Upper lobe of left lung (tissue), 4 donors: ENCODE data around the gene MUL1.

Source experiments
- POLR2A ChIP-seq, 4 donors: fragments of 450-650 bp; IDR thresholded peaks; one replicate each; pipeline ENCODE4 v1.5.1; 2016 to 2017; ENCODE audit warnings: antibody characterized with exemption in 4 of 4, mild to moderate bottlenecking in 2 of 4
- POLR2AphosphoS5 ChIP-seq, 2 donors: sonication (generic); formaldehyde crosslinking; IDR thresholded peaks; one replicate each; pipeline ENCODE4 v1.5.1; 2017; ENCODE audit warnings: antibody characterized with exemption in 2 of 2
- TF ChIP-seq, protein P1 (sequence below), 6 experiments: fragments of 450-650 bp in 4 of 6; fragments of 200-600 bp in 2 of 6; sonication (generic) in 2 of 6; IDR thresholded peaks; one replicate each; pipeline ENCODE4 v1.5.1; 2016 to 2019; ENCODE audit warnings: antibody characterized with exemption in 6 of 6

DNA sequence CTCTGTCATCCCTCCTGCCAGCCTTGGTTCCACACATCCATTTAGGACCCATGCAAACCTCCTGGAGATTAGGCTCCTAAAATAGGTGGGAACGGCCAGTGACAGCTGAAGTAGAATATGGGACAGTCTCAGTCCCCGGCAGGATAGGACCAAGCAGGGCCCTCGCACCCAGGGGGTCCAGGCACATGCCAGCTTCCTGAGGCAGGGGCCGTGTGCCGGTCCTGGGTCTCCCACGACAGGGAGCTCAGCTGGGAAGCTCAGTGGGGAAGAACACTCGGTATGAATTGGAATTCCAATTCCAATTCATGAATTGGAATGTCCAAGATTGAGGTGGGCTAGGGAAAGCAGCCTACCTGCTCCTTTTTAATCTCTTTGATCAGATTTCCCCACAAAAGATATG, 9.8 kb downstream of the MUL1 start:
- TF ChIP-seq, protein P1, sequence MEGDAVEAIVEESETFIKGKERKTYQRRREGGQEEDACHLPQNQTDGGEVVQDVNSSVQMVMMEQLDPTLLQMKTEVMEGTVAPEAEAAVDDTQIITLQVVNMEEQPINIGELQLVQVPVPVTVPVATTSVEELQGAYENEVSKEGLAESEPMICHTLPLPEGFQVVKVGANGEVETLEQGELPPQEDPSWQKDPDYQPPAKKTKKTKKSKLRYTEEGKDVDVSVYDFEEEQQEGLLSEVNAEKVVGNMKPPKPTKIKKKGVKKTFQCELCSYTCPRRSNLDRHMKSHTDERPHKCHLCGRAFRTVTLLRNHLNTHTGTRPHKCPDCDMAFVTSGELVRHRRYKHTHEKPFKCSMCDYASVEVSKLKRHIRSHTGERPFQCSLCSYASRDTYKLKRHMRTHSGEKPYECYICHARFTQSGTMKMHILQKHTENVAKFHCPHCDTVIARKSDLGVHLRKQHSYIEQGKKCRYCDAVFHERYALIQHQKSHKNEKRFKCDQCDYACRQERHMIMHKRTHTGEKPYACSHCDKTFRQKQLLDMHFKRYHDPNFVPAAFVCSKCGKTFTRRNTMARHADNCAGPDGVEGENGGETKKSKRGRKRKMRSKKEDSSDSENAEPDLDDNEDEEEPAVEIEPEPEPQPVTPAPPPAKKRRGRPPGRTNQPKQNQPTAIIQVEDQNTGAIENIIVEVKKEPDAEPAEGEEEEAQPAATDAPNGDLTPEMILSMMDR (IDR thresholded peaks at IDR 0.05) = no peak
- TF ChIP-seq POLR2A (IDR thresholded peaks at IDR 0.05) (no peak), POLR2AphosphoS5 (IDR thresholded peaks at IDR 0.05) (no peak)
